NB4 (cell line): ENCODE measurements around the gene CADM1.

Experiments
- CTCF ChIP-seq: IDR thresholded peaks from one replicate; pipeline ENCODE4 v1.5.1; 2012; ENCODE audit warnings: low read depth, low read length
- POLR2A ChIP-seq: IDR thresholded peaks from 2 replicates; pipeline ENCODE4 v1.6.1; 2011; ENCODE audit warnings: mild to moderate bottlenecking; ENCODE audit not compliant: insufficient read length; ENCODE audit errors: extremely low read depth
- TF ChIP-seq, protein P1 (sequence below): IDR thresholded peaks from 2 replicates; pipeline ENCODE4 v1.6.1; 2011; ENCODE audit warnings: low read depth, low read length

GRCh38 chr11:115352805-115353485, 151.3 kb downstream of the CADM1 start:
- TF ChIP-seq POLR2A (no peak), CTCF (no peak)
- TF ChIP-seq, protein P1, sequence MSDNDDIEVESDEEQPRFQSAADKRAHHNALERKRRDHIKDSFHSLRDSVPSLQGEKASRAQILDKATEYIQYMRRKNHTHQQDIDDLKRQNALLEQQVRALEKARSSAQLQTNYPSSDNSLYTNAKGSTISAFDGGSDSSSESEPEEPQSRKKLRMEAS: no peak
